HL-60 (cell line): ENCODE data around the gene WDR48.

Source experiments
- DNase-seq, 2 experiments: peaks; one replicate each; pipeline ENCODE4 v3.0.0-alpha.2; 2010 to 2020; ENCODE audit warnings: low read depth in 1 of 2, low spot score in 1 of 2
- H3K27ac ChIP-seq: fragments of 250-450 bp; sonication (Bioruptor Pico); replicated peaks from 2 replicates; pipeline ENCODE4 v1.5.1; 2020; ENCODE audit warnings: mild to moderate bottlenecking, moderate library complexity
- H3K27me3 ChIP-seq: fragments of 250-450 bp; sonication (Bioruptor Pico); 2 replicates; pipeline ENCODE4 v1.5.1; 2021; ENCODE audit warnings: mild to moderate bottlenecking, moderate library complexity; ENCODE audit not compliant: insufficient read depth, poor library complexity, severe bottlenecking
- H3K4me3 ChIP-seq: replicated peaks from 2 replicates; pipeline ENCODE4 v1.5.1; 2011; ENCODE audit warnings: mild to moderate bottlenecking, control low read depth, low read length; ENCODE audit not compliant: insufficient read depth
- CTCF ChIP-seq: IDR thresholded peaks from one replicate; pipeline ENCODE4 v1.5.1; 2011; ENCODE audit warnings: low read length, control low read depth, inconsistent platforms; ENCODE audit not compliant: insufficient read depth
- GABPA ChIP-seq: IDR thresholded peaks from 2 replicates; pipeline ENCODE4 v1.6.1; 2012; ENCODE audit warnings: low read depth
- POLR2AphosphoS5 ChIP-seq: IDR thresholded peaks from 2 replicates; pipeline ENCODE4 v1.6.1; 2012; ENCODE audit warnings: low read depth
- REST ChIP-seq: IDR thresholded peaks from 2 replicates; pipeline ENCODE4 v1.6.1; 2012; ENCODE audit warnings: low read depth; ENCODE audit not compliant: insufficient replicate concordance
- SPI1 ChIP-seq: IDR thresholded peaks from 2 replicates; pipeline ENCODE4 v1.6.1; 2012; ENCODE audit warnings: low read depth, mild to moderate bottlenecking, borderline replicate concordance

WDR48 gene

GRCh38 chr3:39098473-39099000 is 46.7 kb downstream of the WDR48 start:
- H3K27me3 ChIP-seq: no peaks in the 10 kb centered on the region
- H3K27ac ChIP-seq: no peak overlapping the region
- no peak overlapping the region for H3K4me3 ChIP-seq
- TF ChIP-seq POLR2AphosphoS5 (no peak), REST (no peak)
- DNase-seq: no peak

GRCh38 chr3:39099242-39099641 is 47.4 kb downstream of the WDR48 start:
- no peak for TF ChIP-seq SPI1
- no peak for TF ChIP-seq REST
- TF ChIP-seq GABPA: no peak
- TF ChIP-seq POLR2AphosphoS5: no peak
- no peak for TF ChIP-seq CTCF
- DNase-seq: no peak
- Histone ChIP-seq H3K4me3 (no peak overlapping the region), H3K27me3 (no peaks in the 10 kb centered on the region), H3K27ac (no peak overlapping the region)

GRCh38 chr3:39099738-39100499 is 48.1 kb downstream of the WDR48 start:
- TF ChIP-seq REST (no peak), SPI1 (no peak), CTCF (no peak), POLR2AphosphoS5 (no peak), GABPA (no peak)
- Histone ChIP-seq H3K4me3 (no peak overlapping the region), H3K27me3 (no peaks in the 10 kb centered on the region), H3K27ac (no peak overlapping the region)
- no peak for DNase-seq
